Measurements from ENCODE around the gene METTL22. TPM values are rescaled to one million over a fixed set of nuclear protein-coding genes. Genes with fewer than 3 reads are reported as not detected.

The METTL22 gene
- polyA plus RNA-seq, 2 of the 4 experiments (the other 2 are of a cell fraction): 21.0 to 40.9 TPM

DNA sequence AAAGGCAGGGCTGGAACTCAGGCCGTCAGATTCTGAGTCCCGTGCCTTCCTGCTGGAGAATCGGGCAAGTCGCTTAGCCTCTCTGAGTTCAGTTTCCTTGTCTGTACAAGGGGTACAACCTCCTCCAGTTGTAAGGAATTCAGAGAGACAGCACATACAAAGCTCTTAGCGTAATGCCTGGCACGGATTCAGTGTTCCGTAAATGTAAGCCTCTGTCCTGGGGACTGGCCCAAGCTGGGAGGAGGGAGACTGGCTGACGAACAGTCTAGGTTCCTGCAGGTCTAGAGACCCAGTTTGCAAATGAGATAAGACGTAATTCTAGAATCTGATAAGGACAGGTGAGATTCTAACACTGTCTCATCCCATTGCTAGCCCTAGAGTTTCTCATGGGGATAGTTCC is 9.9 kb downstream of the METTL22 start:
- Histone ChIP-seq H3K9me3 (no peaks in the 10 kb centered on the region), H3K4me2 (no peak overlapping the region), H3K27ac (no peak overlapping the region), H3K4me3 (no peak overlapping the region), H3K4me1 (no peaks in the 10 kb centered on the region)
- TF ChIP-seq NR3C1 (IDR thresholded peaks at IDR 0.05) (no peak), TFCP2L1 (CRISPR knock-in tag; IDR thresholded peaks at IDR 0.05) (no peak), NFE2L2 (conservative IDR thresholded peaks at IDR 0.05; ENCODE audit: low read length) (no peak), RNF2 (IDR thresholded peaks at IDR 0.05; ENCODE audit: borderline replicate concordance, low read depth) (no peak), BHLHE40 (IDR thresholded peaks at IDR 0.05; ENCODE audit: low read depth, low read length) (no peak), ZNF302 (CRISPR knock-in tag; IDR thresholded peaks at IDR 0.05) (no peak), MAX (IDR thresholded peaks at IDR 0.05) (no peak), EHMT2 (IDR thresholded peaks at IDR 0.05; ENCODE audit: low read depth) (no peak), HOXB5 (CRISPR knock-in tag; IDR thresholded peaks at IDR 0.05) (no peak), CHD2 (IDR thresholded peaks at IDR 0.05; ENCODE audit: low read length, partially characterized antibody) (no peak), EHF (CRISPR knock-in tag; IDR thresholded peaks at IDR 0.05) (no peak), HOXB13 (CRISPR knock-in tag; IDR thresholded peaks at IDR 0.05; ENCODE audit: low read depth) (no peak), JUNB (IDR thresholded peaks at IDR 0.05) (no peak), CEBPB (IDR thresholded peaks at IDR 0.05) (no peak)
- TF ChIP-seq, protein P1, sequence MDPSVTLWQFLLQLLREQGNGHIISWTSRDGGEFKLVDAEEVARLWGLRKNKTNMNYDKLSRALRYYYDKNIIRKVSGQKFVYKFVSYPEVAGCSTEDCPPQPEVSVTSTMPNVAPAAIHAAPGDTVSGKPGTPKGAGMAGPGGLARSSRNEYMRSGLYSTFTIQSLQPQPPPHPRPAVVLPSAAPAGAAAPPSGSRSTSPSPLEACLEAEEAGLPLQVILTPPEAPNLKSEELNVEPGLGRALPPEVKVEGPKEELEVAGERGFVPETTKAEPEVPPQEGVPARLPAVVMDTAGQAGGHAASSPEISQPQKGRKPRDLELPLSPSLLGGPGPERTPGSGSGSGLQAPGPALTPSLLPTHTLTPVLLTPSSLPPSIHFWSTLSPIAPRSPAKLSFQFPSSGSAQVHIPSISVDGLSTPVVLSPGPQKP (IDR thresholded peaks at IDR 0.05; ENCODE audit: low read depth, low read length): no peak
- TF ChIP-seq, protein P2, sequence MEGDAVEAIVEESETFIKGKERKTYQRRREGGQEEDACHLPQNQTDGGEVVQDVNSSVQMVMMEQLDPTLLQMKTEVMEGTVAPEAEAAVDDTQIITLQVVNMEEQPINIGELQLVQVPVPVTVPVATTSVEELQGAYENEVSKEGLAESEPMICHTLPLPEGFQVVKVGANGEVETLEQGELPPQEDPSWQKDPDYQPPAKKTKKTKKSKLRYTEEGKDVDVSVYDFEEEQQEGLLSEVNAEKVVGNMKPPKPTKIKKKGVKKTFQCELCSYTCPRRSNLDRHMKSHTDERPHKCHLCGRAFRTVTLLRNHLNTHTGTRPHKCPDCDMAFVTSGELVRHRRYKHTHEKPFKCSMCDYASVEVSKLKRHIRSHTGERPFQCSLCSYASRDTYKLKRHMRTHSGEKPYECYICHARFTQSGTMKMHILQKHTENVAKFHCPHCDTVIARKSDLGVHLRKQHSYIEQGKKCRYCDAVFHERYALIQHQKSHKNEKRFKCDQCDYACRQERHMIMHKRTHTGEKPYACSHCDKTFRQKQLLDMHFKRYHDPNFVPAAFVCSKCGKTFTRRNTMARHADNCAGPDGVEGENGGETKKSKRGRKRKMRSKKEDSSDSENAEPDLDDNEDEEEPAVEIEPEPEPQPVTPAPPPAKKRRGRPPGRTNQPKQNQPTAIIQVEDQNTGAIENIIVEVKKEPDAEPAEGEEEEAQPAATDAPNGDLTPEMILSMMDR (IDR thresholded peaks at IDR 0.05): no peak
- no peak for FAIRE-seq
- 95% methylated on average over 9 of the region's 9 CpGs for WGBS (ENCODE audit: missing lambda C conversion rate)
- no peak for ATAC-seq
- no peak for DNase-seq (ENCODE audit: low read depth in 1 of 2, low spot score in 1 of 2)
- ChIA-PET POLR2A (no interaction called here), CTCF (no interaction called here)

GRCh38 chr16:8631818-8632465 is 10.4 kb downstream of the METTL22 start:
- ChIA-PET POLR2A (no interaction called here), CTCF (no interaction called here)
- H3K27ac ChIP-seq: no peak overlapping the region
- no peaks in the 10 kb centered on the region for H3K4me1 ChIP-seq
- WGBS (ENCODE audit: missing lambda C conversion rate): 60% methylated on average over 13 of the region's 15 CpGs
- FAIRE-seq (no peak), DNase-seq (ENCODE audit: low read depth in 1 of 2, low spot score in 1 of 2) (no peak), ATAC-seq (no peak)
- no peak for TF ChIP-seq HOXA7 (CRISPR knock-in tag; IDR thresholded peaks at IDR 0.05)
- no peak for TF ChIP-seq BHLHE40 (IDR thresholded peaks at IDR 0.05; ENCODE audit: low read depth, low read length)
- no peak for TF ChIP-seq HEYL (CRISPR knock-in tag; IDR thresholded peaks at IDR 0.05)
- TF ChIP-seq KDM5A (IDR thresholded peaks at IDR 0.05): no peak
- TF ChIP-seq TFCP2L1 (CRISPR knock-in tag; IDR thresholded peaks at IDR 0.05): no peak
- no peak for TF ChIP-seq RNF2 (IDR thresholded peaks at IDR 0.05; ENCODE audit: borderline replicate concordance, low read depth)
- no peak for TF ChIP-seq CBX2 (IDR thresholded peaks at IDR 0.05; ENCODE audit: borderline replicate concordance, low read depth)
- no peak for TF ChIP-seq GATA3 (IDR thresholded peaks at IDR 0.05; ENCODE audit: borderline replicate concordance)
- no peak for TF ChIP-seq ZNF302 (CRISPR knock-in tag; IDR thresholded peaks at IDR 0.05)
- no peak for TF ChIP-seq NPAS2 (CRISPR knock-in tag; IDR thresholded peaks at IDR 0.05; ENCODE audit: borderline replicate concordance)
- TF ChIP-seq CEBPB (IDR thresholded peaks at IDR 0.05): no peak
- H3K9me3 ChIP-seq: no peaks in the 10 kb centered on the region
- no peak overlapping the region for H3K4me3 ChIP-seq
- H3K4me2 ChIP-seq: no peak overlapping the region

All from A549 (cell line).